HFF-Myc (cell line): ENCODE data around the gene PDZD7.

Experiments
- DNase-seq: peaks from one replicate; pipeline ENCODE4 v3.0.0-alpha.2; 2011; ENCODE audit warnings: low read depth; ENCODE audit errors: extremely low read depth
- H3K4me3 ChIP-seq: replicated peaks from 2 replicates; pipeline ENCODE4 v1.5.1; 2011; ENCODE audit warnings: low read depth, mild to moderate bottlenecking, control low read depth, low read length
- TF ChIP-seq, protein P1 (sequence below): IDR thresholded peaks from 2 replicates; pipeline ENCODE4 v1.5.1; 2012; ENCODE audit warnings: mild to moderate bottlenecking, low read depth, low read length, control low read depth; ENCODE audit errors: missing control alignments

PDZD7 gene

DNA sequence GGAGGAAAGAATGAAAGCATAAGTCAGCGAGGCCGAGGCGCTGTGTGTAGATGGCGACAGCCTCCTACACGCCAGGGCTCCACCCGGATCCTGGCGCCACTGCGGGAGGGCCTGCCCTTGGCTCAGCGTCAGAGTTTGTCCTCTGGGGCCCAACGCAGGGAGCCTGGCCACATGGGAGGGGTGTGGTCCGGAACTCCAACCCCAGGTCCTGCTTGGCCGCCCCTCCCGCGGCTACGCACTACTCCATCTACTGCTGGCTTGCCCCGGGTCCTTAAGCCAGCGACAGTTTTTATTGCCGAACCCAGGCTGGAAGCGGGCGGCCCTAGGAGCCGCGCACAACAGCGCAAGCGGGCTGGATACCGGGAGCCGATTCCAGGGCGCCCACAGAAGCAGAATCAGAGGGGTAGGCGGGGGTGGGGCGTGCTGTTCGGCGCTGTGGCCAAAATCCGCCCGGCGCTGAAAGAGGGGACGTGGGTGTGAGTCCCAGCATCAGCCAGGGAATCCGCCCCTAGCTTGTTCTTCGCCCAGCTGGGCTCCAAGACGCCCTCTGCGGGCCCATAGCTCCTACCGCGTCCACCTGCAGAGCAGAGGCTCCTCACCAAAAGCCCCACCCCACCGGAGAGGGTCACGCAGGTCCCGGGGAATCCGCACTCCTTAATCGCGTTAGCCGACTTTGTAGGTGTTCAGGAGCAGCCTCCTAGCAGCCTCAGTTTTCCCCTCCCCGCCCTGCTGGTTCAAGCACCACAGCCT lies 35.4 kb upstream of the PDZD7 start:
- DNase-seq, result no peak
- H3K4me3 ChIP-seq, result peak overlapping the region; percentile 54
- TF ChIP-seq, protein P1, sequence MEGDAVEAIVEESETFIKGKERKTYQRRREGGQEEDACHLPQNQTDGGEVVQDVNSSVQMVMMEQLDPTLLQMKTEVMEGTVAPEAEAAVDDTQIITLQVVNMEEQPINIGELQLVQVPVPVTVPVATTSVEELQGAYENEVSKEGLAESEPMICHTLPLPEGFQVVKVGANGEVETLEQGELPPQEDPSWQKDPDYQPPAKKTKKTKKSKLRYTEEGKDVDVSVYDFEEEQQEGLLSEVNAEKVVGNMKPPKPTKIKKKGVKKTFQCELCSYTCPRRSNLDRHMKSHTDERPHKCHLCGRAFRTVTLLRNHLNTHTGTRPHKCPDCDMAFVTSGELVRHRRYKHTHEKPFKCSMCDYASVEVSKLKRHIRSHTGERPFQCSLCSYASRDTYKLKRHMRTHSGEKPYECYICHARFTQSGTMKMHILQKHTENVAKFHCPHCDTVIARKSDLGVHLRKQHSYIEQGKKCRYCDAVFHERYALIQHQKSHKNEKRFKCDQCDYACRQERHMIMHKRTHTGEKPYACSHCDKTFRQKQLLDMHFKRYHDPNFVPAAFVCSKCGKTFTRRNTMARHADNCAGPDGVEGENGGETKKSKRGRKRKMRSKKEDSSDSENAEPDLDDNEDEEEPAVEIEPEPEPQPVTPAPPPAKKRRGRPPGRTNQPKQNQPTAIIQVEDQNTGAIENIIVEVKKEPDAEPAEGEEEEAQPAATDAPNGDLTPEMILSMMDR, result peak; percentile 52

DNA sequence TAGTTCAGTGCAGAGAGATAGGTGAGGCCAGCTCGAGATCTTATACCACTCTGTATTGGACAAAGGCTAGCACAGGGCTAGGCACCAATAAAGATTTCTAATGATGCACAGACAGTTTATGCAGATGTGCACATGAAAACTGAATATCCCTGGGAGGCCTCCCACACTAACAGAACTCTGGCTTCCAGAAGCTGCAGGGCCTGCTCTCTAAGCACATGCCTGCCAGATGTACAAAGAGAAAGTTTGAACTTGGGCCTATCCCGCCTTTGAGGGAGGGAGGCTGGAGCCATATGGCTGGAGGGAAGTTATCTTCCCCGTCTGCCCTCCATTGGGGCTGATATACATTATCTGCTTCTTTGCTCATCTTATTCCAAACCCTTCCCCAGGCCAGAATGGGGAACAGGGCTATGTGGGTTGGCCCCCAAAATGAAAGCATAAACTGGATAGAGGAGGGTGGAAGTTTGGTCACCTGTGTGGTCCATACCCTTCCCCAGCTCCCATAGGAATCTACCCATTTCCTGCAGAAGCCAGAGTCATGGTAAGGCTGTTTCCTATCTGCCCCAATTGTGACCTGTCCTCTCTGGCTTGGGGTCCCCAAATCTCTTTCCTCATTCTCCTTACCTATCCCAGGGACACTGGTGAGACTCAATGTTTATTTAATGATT lies 34.7 kb upstream of the PDZD7 start:
- peak overlapping the region; percentile 54 for H3K4me3 ChIP-seq
- TF ChIP-seq, protein P1, result no peak
- DNase-seq, result no peak

DNA sequence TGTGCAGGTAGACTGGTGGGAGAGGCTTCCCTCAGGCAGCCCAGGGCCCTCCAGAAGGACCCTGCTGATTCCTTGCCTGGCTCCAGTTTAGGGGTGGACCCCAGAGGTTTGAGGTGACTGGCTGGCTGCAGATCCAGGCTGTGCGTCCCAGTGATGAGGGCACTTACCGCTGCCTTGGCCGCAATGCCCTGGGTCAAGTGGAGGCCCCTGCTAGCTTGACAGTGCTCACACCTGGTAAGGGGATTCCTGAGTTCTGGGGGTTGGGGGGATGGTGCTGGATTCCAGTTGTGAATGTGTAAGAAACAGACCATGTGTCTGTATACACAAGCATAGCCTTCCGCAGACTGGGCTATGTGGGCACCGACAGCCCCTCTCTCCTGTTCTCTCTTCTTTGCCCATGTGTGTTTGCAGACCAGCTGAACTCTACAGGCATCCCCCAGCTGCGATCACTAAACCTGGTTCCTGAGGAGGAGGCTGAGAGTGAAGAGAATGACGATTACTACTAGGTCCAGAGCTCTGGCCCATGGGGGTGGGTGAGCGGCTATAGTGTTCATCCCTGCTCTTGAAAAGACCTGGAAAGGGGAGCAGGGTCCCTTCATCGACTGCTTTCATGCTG lies 33.6 kb upstream of the PDZD7 start:
- peak overlapping the region; percentile 82 for H3K4me3 ChIP-seq
- TF ChIP-seq, protein P1, result no peak
- DNase-seq, result no peak

DNA sequence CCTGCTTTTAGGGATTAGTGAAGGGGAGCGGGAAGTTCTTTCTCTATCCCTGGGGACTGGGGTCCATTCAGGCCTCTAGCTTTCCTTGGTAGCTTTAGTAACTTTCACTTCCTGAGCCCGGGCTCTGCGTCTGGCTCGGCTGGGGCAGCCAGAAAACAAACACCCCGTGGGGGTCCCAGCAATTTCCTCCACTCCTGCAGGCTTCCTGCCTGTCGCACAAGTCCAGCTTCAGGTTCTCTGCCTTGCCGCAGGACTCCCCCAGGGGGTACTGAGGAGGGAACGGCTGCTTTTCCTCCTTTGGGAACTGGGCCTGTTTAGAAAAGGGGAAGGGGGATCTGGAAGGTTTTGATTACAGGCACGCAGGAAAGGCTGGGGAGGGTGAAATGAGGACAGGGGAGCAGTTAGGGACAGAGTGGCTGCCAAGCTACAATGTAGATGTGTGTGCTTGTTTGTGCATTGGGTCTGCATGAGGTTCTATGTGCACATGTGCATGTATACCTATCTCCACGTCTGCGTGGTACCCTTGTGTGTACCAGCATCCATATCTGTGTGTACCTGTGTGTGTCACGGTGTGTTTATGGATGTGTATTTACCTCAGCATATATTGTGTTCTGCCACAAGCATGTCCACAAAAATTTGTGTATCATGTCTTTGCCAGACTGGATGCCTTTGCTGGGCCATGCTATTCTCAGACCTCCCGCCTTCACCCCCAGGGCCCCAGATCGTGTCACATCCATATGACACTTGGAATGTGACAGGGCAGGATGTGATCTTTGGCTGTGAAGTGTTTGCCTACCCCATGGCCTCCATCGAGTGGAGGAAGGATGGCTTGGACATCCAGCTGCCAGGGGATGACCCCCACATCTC lies 32.9 kb upstream of the PDZD7 start:
- peak overlapping the region; percentile 82 for H3K4me3 ChIP-seq
- no peak for DNase-seq
- TF ChIP-seq, protein P1, result no peak

DNA sequence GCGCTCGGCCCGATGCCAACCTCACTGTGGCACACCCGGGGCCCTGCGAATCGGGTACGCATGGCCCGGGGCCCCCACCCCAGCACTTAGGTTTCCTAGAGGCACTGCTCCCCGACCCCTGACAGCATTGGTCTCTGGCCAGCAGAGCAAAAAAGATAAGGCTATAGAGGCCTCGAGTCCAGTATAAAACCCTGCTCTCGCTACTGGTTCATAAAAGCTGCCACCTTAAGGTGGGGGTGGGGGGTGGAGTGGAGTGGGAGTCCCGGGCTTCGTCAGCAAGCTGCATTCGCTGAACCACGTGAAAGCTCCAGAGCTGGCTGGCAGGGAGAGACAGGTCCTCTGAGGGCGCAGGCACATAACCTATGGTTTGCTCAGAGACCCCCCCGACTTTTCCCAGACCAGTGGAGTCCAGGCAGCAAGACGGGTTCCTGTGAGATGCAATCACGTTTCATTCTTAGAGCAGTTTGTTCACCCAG lies 32.2 kb upstream of the PDZD7 start:
- DNase-seq, result no peak
- H3K4me3 ChIP-seq, result peak overlapping the region; percentile 82
- TF ChIP-seq, protein P1, result no peak
